Measurements from ENCODE around the gene MAP3K5. TPM values are rescaled to one million over a fixed set of nuclear protein-coding genes. Genes with fewer than 3 reads are reported as not detected.
"Not testable (repeated sequence)": the region's sequence is repeated elsewhere in the genome, so short reads cannot be mapped to it uniquely, and the experiment has no call there.

Gene MAP3K5
- total RNA-seq, 2 donors from 2014 or later: 17.5 to 18.9 TPM

DNA sequence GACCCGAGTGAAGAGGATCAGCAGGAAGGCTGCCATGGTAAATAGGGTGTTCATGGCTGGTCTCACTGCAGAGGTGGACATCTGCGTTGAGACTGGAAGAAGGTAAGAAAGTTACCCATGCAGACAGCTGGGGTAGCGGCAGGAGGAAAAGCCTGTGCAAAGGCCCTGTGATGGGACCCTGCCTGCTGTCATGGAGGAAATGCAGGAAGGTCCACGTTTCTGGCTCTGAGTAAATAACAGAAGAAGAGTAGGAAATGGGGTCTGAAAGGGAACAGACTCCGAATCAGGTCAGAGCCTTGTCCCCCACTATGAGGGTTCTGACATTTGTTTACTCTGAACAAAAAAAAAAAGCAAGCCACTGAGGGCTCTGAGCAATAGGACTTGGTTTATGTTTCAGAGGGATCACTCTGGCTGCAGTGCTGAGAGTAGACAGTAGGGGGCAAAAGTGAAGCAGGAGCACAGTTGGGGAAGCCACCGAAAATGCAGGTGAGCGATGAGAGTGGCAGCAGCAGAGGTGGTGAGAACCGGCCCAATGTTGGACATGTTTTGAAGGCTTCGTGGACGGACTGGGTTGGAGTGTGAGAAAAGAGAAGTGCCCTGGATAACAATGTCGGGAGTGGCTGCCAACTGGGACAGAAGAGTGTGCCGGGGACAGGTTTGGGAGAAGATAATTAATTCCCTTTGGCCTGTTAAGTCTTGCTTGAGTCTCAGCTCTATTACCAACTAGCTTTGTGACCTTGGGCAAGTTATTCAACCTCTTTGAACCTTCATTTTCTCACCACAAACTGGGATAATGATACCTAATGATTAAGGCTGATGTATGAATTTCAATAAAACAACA, 184.1 kb downstream of the MAP3K5 start:
- ATAC-seq (peak; percentile 46), DNase-seq (peak; percentile 63 to 84)
- intact Hi-C loops (cut with DNase I, micrococcal nuclease): no loop called here

DNA sequence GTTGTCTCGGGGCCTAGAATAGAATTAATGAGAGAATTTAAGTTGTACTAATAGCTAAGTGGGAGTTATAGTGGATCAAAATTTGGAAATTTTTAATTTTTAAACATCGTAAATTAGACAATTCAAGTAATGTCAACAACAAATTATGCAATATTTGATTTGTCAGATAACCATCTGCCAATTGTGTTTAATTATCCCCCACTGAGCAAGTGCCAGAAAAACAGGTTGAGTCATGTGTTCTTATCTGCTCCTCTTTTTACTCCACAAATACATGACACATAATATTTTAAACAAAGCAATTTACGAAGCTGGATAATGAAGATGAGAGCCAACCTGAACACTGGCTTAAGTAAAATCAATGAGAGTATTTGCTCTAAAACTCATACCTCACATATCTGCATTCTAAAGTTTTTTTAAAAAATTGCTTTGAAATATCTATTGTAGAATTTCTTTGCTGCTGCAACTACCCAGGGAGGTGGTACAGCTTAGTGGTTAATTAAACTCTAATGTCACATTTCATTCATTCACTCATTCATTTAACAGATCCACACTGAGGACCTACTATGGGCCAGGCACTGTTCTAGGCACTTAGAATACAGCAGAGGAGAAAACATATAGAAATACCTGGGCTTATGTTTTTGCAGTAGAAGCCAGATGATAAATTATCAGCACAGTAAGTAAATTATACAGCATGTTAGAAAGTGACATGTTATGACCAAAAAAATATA, 184.9 kb downstream of the MAP3K5 start:
- intact Hi-C loops (cut with DNase I, micrococcal nuclease): no loop called here
- ATAC-seq (peak; percentile 17), DNase-seq (no peak)

GRCh38 chr6:136604928-136605510, 187.3 kb downstream of the MAP3K5 start:
- peak; percentile 29 for ATAC-seq
- no peak for DNase-seq
- intact Hi-C loops (cut with DNase I, micrococcal nuclease): no loop called here

DNA sequence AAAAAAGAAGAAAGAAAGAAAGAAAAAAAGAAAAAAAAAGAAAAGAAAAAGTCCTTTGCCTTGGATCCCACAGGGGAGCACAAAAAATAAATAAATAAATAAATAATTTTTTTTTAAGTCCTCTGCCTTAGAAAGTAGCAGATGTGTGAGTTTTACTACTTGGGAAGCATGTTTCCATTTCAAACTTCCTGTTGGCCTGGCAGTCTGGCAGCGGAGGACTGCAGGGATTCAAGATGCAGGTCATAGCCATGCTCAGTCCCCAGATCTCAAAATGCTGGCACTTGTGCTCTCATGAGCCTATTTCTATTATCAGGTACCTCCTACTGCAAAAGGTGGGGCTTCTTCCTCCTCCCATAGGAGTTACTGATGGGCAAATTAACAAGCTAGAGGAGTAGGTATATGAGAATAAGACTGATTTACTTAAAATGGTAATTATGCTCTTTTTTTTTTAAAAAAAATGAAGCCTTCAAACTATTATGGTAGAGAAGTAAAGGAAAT, 187.9 kb downstream of the MAP3K5 start:
- intact Hi-C loops (cut with DNase I, micrococcal nuclease): no loop called here
- peak; percentile 12 for ATAC-seq
- no peak for DNase-seq

GRCh38 chr6:136600818-136601217, 191.5 kb downstream of the MAP3K5 start:
- DNase-seq (peak in 1 of 2 donors; percentile 30), ATAC-seq (no peak)
- intact Hi-C loops (cut with DNase I, micrococcal nuclease): no loop called here

GRCh38 chr6:136599329-136600011, 192.8 kb downstream of the MAP3K5 start:
- DNase-seq (no peak), ATAC-seq (no peak)
- intact Hi-C loops (cut with DNase I, micrococcal nuclease): no loop called here

DNA sequence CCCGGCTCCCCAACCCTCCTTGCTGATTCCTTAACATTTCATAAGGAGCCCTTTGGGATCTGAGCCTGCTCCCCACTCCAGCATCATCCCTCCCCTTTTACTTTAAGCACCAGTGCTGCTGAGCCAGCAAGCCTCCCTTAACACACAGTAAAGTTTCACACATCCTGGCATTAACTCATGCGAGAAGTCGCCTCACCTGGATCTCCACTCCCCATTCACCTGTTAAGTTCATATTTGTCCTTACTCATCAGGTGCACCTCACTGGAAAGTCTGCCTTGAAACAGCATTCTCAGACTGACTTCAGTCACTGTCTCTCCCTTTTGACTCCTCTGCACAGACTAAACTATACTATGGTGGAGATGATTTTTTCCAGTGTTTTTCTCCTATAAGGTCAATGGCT, 194.2 kb downstream of the MAP3K5 start:
- intact Hi-C loops (cut with DNase I, micrococcal nuclease): no loop called here
- ATAC-seq: no peak

DNA sequence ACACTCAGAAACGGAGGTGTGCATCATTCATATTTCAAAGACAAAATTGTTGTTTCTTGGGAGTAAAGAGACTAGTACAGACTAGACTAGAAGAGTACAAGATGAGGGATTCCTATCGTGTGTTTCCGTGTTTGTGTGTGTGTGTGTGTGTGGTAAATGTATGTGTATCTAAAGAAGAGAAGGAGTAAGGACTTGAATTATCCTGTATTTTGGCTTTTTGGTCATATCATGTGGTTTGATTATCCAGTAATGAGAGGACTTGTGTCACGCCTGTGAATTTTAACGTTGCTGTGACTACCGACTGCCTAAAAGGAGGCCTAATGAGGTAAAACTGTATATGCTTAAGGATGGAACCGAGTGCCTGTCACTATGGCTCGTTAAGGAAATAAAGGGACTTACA, 197.6 kb downstream of the MAP3K5 start:
- intact Hi-C loops (cut with DNase I, micrococcal nuclease): no loop called here
- ATAC-seq (no peak), DNase-seq (no peak)

More for the DNA sequence above, 194.2 kb downstream of the MAP3K5 start:
- DNase-seq: no peak

DNA sequence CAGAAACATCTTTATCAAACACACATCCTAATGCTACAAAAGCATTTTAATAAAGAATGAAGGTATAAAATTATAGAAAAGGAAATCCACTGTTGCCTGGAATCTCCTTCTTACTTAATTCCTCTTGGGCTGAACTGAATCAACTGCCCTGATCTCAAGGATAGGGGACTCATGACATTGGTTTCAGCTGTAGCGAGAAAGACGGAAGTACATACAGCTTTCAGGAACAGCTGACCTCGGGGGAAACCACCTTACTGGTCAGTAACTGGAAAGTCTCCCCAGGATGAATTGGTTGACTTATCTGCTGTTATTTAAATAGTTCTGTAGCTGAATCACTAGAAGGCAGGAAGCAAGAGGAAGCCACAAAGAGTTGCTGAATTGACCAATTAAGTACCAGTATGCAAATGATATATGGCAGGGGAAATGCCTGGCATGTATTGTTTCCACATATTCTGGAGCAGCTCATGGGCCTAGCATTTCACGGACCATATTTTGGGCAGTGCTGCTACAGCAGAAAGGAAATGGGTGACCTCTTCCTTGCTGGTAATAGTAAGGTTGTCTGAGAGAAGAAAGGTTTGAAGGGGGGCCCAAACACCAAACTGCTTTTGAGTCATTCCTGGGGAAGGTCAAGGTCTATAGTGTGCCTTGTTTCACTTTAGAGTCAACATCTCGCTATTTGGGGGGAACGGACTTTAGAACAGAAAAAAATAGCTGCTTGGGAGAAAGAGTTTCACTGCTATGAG, 198.4 kb downstream of the MAP3K5 start:
- peak; percentile 59 for ATAC-seq
- intact Hi-C loops (cut with DNase I, micrococcal nuclease): no loop called here
- peak in 1 of 2 donors; percentile 34 for DNase-seq

GRCh38 chr6:136592930-136593673, 199.2 kb downstream of the MAP3K5 start:
- no peak for ATAC-seq
- intact Hi-C loops (cut with DNase I, micrococcal nuclease): no loop called here

DNA sequence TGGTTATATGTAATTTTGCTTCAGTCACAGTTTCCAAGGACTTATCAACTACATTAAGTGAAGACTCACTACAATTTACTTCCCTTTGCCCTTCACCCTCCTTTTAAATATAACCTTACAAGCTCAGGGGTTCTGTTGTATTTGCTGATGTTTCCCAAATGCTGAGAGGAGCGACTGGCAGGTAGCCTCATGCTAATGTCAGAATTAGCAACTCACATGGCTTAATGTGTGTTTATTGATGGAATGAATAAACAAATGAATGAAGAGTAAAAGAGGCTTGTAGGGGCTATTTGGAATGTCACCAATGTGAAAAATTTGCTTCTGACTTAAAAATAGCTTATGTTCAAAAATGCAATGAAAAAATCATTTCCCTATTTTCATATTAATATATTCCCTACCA, 200.7 kb downstream of the MAP3K5 start:
- intact Hi-C loops (cut with DNase I, micrococcal nuclease): no loop called here
- no peak for ATAC-seq
- DNase-seq: no peak

More at GRCh38 chr6:136592930-136593673, 199.2 kb downstream of the MAP3K5 start:
- no peak for DNase-seq

- ATAC-seq; intact Hi-C loops (cut with DNase I, micrococcal nuclease); DNase-seq: not testable (repeated sequence)
Observed at GRCh38 chr6:136590846-136591245, 201.4 kb downstream of the MAP3K5 start.

GRCh38 chr6:136587527-136587926, 204.8 kb downstream of the MAP3K5 start:
- intact Hi-C loops (cut with DNase I, micrococcal nuclease): loop anchor here in 1 of 2 donors (10.0 kb wide), 1 partner anchor 207 kb away; the partner anchor contains the start of gene MAP3K5
- ATAC-seq (no peak), DNase-seq (no peak)

- no peak for DNase-seq
- no peak for ATAC-seq
- intact Hi-C loops (cut with DNase I, micrococcal nuclease): loop anchor here in 1 of 2 donors (10.0 kb wide), 1 partner anchor 209 kb away; the partner anchor contains the start of gene MAP3K5
Observed at GRCh38 chr6:136586295-136586694, 206.0 kb downstream of the MAP3K5 start.

DNA sequence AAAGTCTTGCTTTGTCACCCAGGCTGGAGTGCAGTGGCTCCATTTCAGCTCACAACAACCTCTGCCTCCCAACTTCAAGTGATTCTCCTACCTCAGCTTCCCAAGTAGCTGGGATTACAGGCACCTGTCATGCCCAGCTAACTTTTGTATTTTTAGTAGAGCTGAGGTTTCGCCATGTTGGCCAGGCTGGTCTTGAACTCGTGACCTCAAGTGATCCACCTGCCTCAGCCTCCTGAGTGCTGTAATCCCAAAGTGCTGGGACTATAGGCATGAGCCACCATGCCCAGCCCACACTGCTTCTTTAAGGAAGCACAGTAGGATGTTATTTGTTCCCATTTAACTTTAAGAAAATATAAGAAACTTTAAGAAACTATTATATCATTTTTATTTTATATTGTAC, 206.8 kb downstream of the MAP3K5 start:
- intact Hi-C loops (cut with DNase I, micrococcal nuclease): loop anchor here in 1 of 2 donors (10.0 kb wide), 1 partner anchor 209 kb away; the partner anchor contains the start of gene MAP3K5
- not testable (repeated sequence) for DNase-seq, ATAC-seq

GRCh38 chr6:136584290-136584689, 208.0 kb downstream of the MAP3K5 start:
- DNase-seq, ATAC-seq: not testable (repeated sequence)
- intact Hi-C loops (cut with DNase I, micrococcal nuclease): loop anchor here in 1 of 2 donors (10.0 kb wide), 1 partner anchor 211 kb away; the partner anchor contains the start of gene MAP3K5

All from left colon (tissue), 2 donors.